ENCODE data around the gene DNAH5. TPM values are rescaled to one million over a fixed set of nuclear protein-coding genes. Genes with fewer than 3 reads are reported as not detected.

The DNAH5 gene
- polyA plus RNA-seq, 3 donors, result not detected

DNA sequence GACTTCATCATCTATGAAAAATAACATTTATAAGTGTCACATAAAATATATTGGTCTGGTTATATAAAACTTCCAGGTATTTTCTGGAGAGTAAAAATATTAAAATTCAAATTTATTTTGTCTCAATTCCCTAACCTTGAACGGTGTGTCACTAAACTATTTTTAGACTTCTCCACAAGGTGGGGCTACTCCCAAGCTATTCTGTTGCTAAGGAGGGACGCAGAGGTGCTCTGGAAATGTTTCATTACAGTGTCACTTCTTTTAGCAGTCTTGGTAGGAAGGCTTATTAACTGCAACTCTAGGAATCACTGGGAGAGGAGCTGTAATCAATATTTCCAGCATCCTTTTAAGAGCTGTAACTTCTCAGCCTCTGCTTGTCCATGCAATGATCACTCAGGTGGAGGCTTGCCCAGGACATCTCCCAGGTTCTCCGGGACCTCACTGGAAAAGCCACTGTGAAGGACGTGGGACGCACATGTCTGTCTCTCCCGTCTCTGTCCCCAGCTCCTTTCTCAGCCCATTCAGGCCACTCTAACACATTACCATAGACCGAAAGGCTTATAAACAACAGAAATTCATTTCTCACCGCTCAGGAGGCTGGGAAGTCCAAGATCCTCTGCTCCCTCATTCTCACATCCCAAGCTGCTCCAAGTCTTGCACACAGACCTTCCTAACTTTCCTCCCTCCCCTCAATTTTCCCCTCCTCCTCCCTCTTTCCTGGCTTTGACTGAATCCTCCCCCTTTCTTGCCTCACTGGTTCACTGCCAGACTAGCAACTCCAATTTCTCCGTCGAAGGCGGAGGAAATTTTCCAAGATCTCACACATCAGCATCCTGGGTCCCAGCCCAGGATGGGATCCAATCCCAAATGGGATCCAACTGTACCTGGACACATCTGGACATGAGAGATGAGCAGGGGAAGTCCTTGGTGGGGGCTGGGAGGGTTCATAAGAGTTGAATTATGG, 32.7 kb upstream of the DNAH5 start:
- Mint-ChIP-seq H3K36me3 (no peaks in the 10 kb centered on the region), H3K27me3 (ENCODE audit: low read depth in 3 of 3) (peaks cover 2 to 4% (median 4%) of the 10 kb centered on the region in 3 donors)

DNA sequence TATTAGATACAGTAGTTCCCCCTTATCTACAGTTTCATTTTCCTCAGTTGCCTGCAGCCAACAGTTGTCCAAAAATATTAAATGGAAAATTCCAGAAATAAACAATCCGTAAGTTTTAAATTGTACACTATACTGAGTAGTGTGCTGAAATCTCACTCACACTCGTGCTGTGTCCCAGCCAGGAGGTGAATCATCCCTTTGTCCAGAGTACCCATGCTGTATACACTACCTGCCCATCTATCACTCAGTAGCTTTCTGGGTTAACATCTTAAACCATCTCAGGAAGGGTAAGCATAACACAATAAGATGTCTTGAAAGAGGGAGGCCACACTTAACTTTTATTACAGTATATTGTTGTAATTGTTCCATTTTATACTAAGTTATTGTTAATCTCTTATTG, 31.7 kb upstream of the DNAH5 start:
- H3K4me1 ChIP-seq (ENCODE audit: control insufficient read depth in 1 of 2, insufficient read depth in 2 of 2, low read length in 2 of 2), result no peaks in the 10 kb centered on the region

More for the DNA sequence above, 32.7 kb upstream of the DNAH5 start:
- DNase-seq, result no peak
- H3K27me3 ChIP-seq (ENCODE audit: control insufficient read depth in 2 of 2, insufficient read depth in 2 of 2, low read length in 2 of 2), result no peaks in the 10 kb centered on the region
- Mint-ChIP-seq H3K4me3 (no peak overlapping the region), H3K9me3 (peaks cover 0 to 4% (median 0%) of the 10 kb centered on the region in 7 donors), H3K27ac (no peak overlapping the region), H3K4me1 (no peaks in the 10 kb centered on the region)
- H3K4me3 ChIP-seq (replicated peaks in 1 of 3; ENCODE audit: low read depth in 2 of 3, low read length in 3 of 3), result no peak overlapping the region
- no peak overlapping the region for H2AFZ ChIP-seq (ENCODE audit: insufficient read depth, low read depth, low read length, poor library complexity, severe bottlenecking)
- H4K20me1 ChIP-seq (ENCODE audit: insufficient read depth, low read length), result no peaks in the 10 kb centered on the region
- intact Hi-C loops (cut with micrococcal nuclease), result no loop called here
- no peaks in the 10 kb centered on the region for H3K36me3 ChIP-seq (replicated peaks in 1 of 2; ENCODE audit: control insufficient read depth in 1 of 2, insufficient read depth in 2 of 2, low read length in 2 of 2)
- H3K4me1 ChIP-seq (ENCODE audit: control insufficient read depth in 1 of 2, insufficient read depth in 2 of 2, low read length in 2 of 2), result no peaks in the 10 kb centered on the region
- no peak overlapping the region for H3K27ac ChIP-seq (ENCODE audit: low read depth in 1 of 2, low read length in 2 of 2)
- H3K9me3 ChIP-seq (replicated peaks in 1 of 2; ENCODE audit: control insufficient read depth in 1 of 2, insufficient read depth in 1 of 2, low read length in 2 of 2), result no peaks in the 10 kb centered on the region
- no peak overlapping the region for H3K9ac ChIP-seq (ENCODE audit: insufficient read depth, low read length, poor library complexity, severe bottlenecking)
- H3K4me2 ChIP-seq (replicated peaks; ENCODE audit: extremely low read depth, low read length, poor library complexity, severe bottlenecking), result no peak overlapping the region
- TF ChIP-seq, protein P1, sequence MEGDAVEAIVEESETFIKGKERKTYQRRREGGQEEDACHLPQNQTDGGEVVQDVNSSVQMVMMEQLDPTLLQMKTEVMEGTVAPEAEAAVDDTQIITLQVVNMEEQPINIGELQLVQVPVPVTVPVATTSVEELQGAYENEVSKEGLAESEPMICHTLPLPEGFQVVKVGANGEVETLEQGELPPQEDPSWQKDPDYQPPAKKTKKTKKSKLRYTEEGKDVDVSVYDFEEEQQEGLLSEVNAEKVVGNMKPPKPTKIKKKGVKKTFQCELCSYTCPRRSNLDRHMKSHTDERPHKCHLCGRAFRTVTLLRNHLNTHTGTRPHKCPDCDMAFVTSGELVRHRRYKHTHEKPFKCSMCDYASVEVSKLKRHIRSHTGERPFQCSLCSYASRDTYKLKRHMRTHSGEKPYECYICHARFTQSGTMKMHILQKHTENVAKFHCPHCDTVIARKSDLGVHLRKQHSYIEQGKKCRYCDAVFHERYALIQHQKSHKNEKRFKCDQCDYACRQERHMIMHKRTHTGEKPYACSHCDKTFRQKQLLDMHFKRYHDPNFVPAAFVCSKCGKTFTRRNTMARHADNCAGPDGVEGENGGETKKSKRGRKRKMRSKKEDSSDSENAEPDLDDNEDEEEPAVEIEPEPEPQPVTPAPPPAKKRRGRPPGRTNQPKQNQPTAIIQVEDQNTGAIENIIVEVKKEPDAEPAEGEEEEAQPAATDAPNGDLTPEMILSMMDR (IDR thresholded peaks at IDR 0.05), result no peak
- WGBS (ENCODE audit: insufficient coverage), result 91% methylated on average over 9 of the region's 11 CpGs
- H3K79me2 ChIP-seq (ENCODE audit: insufficient read depth, low read length), result no peaks in the 10 kb centered on the region

More for the DNA sequence above, 31.7 kb upstream of the DNAH5 start:
- no peak overlapping the region for H3K4me3 ChIP-seq (replicated peaks in 1 of 3; ENCODE audit: low read depth in 2 of 3, low read length in 3 of 3)
- no peak overlapping the region for H3K27ac ChIP-seq (ENCODE audit: low read depth in 1 of 2, low read length in 2 of 2)
- TF ChIP-seq, protein P1 (IDR thresholded peaks at IDR 0.05), result no peak
- H3K9me3 ChIP-seq (replicated peaks in 1 of 2; ENCODE audit: control insufficient read depth in 1 of 2, insufficient read depth in 1 of 2, low read length in 2 of 2), result no peaks in the 10 kb centered on the region
- Mint-ChIP-seq H3K4me1 (no peaks in the 10 kb centered on the region), H3K27ac (no peak overlapping the region), H3K27me3 (ENCODE audit: low read depth in 3 of 3) (peaks cover 2 to 6% (median 4%) of the 10 kb centered on the region in 3 donors), H3K4me3 (no peak overlapping the region), H3K9me3 (peaks cover 0 to 4% (median 0%) of the 10 kb centered on the region in 7 donors), H3K36me3 (no peaks in the 10 kb centered on the region)
- DNase-seq, result no peak
- no peaks in the 10 kb centered on the region for H4K20me1 ChIP-seq (ENCODE audit: insufficient read depth, low read length)
- no peaks in the 10 kb centered on the region for H3K36me3 ChIP-seq (replicated peaks in 1 of 2; ENCODE audit: control insufficient read depth in 1 of 2, insufficient read depth in 2 of 2, low read length in 2 of 2)
- no peaks in the 10 kb centered on the region for H3K27me3 ChIP-seq (ENCODE audit: control insufficient read depth in 2 of 2, insufficient read depth in 2 of 2, low read length in 2 of 2)
- H2AFZ ChIP-seq (ENCODE audit: insufficient read depth, low read depth, low read length, poor library complexity, severe bottlenecking), result no peak overlapping the region
- intact Hi-C loops (cut with micrococcal nuclease), result no loop called here
- WGBS (ENCODE audit: insufficient coverage), result 80% methylated on average over 1 of the region's 2 CpGs
- H3K9ac ChIP-seq (ENCODE audit: insufficient read depth, low read length, poor library complexity, severe bottlenecking), result no peak overlapping the region
- no peak overlapping the region for H3K4me2 ChIP-seq (replicated peaks; ENCODE audit: extremely low read depth, low read length, poor library complexity, severe bottlenecking)
- no peaks in the 10 kb centered on the region for H3K79me2 ChIP-seq (ENCODE audit: insufficient read depth, low read length)
